ENCODE data around the gene RBFOX1. TPM values are rescaled to one million over a fixed set of nuclear protein-coding genes. Genes with fewer than 3 reads are reported as not detected.

The RBFOX1 gene
- polyA plus RNA-seq, 1 donor from 2014 or later, result 56.8 TPM

- Histone ChIP-seq H3F3A (ENCODE audit: insufficient read depth, low read length, poor library complexity, severe bottlenecking) (no peaks in the 10 kb centered on the region), H2AFZ (ENCODE audit: low read depth, low read length) (no peak overlapping the region), H4K20me1 (ENCODE audit: insufficient read depth) (no peaks in the 10 kb centered on the region), H3K79me2 (replicated peaks; ENCODE audit: insufficient read depth, low read length) (no peaks in the 10 kb centered on the region), H3K4me2 (ENCODE audit: low read length) (no peak overlapping the region), H3K9me3 (ENCODE audit: low read length) (no peaks in the 10 kb centered on the region), H3K27me3 (ENCODE audit: insufficient read depth, low read depth, low read length) (no peaks in the 10 kb centered on the region), H3K9ac (ENCODE audit: low read length) (no peak overlapping the region), H3K36me3 (ENCODE audit: insufficient read depth, low read length) (no peaks in the 10 kb centered on the region), H3K4me3 (ENCODE audit: low read length) (no peak overlapping the region), H3K9me2 (ENCODE audit: insufficient read depth, low read length) (no peaks in the 10 kb centered on the region), H3K27ac (ENCODE audit: low read length) (no peak overlapping the region)
- no peak for TF ChIP-seq RAD21 (conservative IDR thresholded peaks at IDR 0.05)
- no peak for TF ChIP-seq EZH2 (IDR thresholded peaks at IDR 0.05; ENCODE audit: borderline replicate concordance, insufficient read depth, low read length, poor library complexity, severe bottlenecking)
- TF ChIP-seq TAF1 (IDR thresholded peaks at IDR 0.05; ENCODE audit: low read depth), result no peak
- TF ChIP-seq EP300 (conservative IDR thresholded peaks at IDR 0.05; ENCODE audit: poor library complexity, severe bottlenecking), result no peak
- TF ChIP-seq, protein P1, sequence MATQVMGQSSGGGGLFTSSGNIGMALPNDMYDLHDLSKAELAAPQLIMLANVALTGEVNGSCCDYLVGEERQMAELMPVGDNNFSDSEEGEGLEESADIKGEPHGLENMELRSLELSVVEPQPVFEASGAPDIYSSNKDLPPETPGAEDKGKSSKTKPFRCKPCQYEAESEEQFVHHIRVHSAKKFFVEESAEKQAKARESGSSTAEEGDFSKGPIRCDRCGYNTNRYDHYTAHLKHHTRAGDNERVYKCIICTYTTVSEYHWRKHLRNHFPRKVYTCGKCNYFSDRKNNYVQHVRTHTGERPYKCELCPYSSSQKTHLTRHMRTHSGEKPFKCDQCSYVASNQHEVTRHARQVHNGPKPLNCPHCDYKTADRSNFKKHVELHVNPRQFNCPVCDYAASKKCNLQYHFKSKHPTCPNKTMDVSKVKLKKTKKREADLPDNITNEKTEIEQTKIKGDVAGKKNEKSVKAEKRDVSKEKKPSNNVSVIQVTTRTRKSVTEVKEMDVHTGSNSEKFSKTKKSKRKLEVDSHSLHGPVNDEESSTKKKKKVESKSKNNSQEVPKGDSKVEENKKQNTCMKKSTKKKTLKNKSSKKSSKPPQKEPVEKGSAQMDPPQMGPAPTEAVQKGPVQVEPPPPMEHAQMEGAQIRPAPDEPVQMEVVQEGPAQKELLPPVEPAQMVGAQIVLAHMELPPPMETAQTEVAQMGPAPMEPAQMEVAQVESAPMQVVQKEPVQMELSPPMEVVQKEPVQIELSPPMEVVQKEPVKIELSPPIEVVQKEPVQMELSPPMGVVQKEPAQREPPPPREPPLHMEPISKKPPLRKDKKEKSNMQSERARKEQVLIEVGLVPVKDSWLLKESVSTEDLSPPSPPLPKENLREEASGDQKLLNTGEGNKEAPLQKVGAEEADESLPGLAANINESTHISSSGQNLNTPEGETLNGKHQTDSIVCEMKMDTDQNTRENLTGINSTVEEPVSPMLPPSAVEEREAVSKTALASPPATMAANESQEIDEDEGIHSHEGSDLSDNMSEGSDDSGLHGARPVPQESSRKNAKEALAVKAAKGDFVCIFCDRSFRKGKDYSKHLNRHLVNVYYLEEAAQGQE (IDR thresholded peaks at IDR 0.05; ENCODE audit: borderline replicate concordance), result no peak
- TF ChIP-seq SMC3 (conservative IDR thresholded peaks at IDR 0.05; ENCODE audit: poor library complexity), result no peak
- no peak for TF ChIP-seq POLR2AphosphoS5 (IDR thresholded peaks at IDR 0.05)
- TF ChIP-seq MXI1 (conservative IDR thresholded peaks at IDR 0.05; ENCODE audit: poor library complexity, severe bottlenecking), result no peak
- no peak for TF ChIP-seq CTCF (IDR thresholded peaks at IDR 0.05; ENCODE audit: poor library complexity, severe bottlenecking)
Measured at GRCh38 chr16:7449808-7450207, 117.2 kb downstream of the RBFOX1 start.

DNA sequence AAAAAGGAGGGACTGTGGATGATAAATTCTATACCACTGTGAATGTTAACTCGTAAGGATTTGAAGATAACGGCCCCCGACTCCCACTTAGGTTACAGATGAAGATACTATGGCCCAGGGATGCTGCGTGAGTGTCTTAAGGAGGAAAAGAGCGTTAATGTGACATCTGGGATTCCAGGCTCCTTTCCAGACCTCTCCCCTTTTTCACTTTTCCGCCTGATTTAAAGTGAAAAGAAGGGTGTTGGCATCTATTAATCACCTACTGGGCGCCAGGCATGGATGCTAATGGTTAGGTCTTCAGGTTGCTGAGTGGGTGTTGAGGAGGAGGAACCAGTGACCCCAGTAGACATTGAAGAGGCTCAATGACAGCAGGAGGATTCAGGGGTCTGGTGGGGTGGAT lies 117.8 kb downstream of the RBFOX1 start:
- no peak for TF ChIP-seq CTCF (IDR thresholded peaks at IDR 0.05; ENCODE audit: poor library complexity, severe bottlenecking)
- no peaks in the 10 kb centered on the region for H3F3A ChIP-seq (ENCODE audit: insufficient read depth, low read length, poor library complexity, severe bottlenecking)
- H4K20me1 ChIP-seq (ENCODE audit: insufficient read depth), result no peaks in the 10 kb centered on the region
- no peaks in the 10 kb centered on the region for H3K27me3 ChIP-seq (ENCODE audit: insufficient read depth, low read depth, low read length)
- no peak overlapping the region for H3K27ac ChIP-seq (ENCODE audit: low read length)
- no peaks in the 10 kb centered on the region for H3K36me3 ChIP-seq (ENCODE audit: insufficient read depth, low read length)
- no peak overlapping the region for H3K4me3 ChIP-seq (ENCODE audit: low read length)
- no peak overlapping the region for H2AFZ ChIP-seq (ENCODE audit: low read depth, low read length)
- H3K9me3 ChIP-seq (ENCODE audit: low read length), result no peaks in the 10 kb centered on the region
- H3K9ac ChIP-seq (ENCODE audit: low read length), result no peak overlapping the region
- H3K4me2 ChIP-seq (ENCODE audit: low read length), result no peak overlapping the region
- H3K9me2 ChIP-seq (ENCODE audit: insufficient read depth, low read length), result no peaks in the 10 kb centered on the region
- no peaks in the 10 kb centered on the region for H3K79me2 ChIP-seq (replicated peaks; ENCODE audit: insufficient read depth, low read length)
